Stimulated activated naive CD4-positive, alpha-beta T cell treated with Interleukin-2 at 50 U/mL for 16 hours (primary cell): ENCODE data around the gene EPHX1.
"Not testable (repeated sequence)": the region's sequence is repeated elsewhere in the genome, so short reads cannot be mapped to it uniquely, and the experiment has no call there.

ENCODE experiments used
- DNase-seq: peaks from one replicate; lab custom pipeline; 2025; lab: John Stamatoyannopoulos, UW

Gene EPHX1

GRCh38 chr1:225777583-225778336, 32.2 kb upstream of the EPHX1 start, which contains the start of gene SRP9:
Gene SRP9 (plus strand): TSS chr1:225777826. CDS start chr1:225777941, 115 bp downstream.
- DNase-seq: peak; percentile 98

- no peak for DNase-seq
These were observed 31.6 kb upstream of the EPHX1 start for GRCh38 chr1:225778337-225778669.

DNA sequence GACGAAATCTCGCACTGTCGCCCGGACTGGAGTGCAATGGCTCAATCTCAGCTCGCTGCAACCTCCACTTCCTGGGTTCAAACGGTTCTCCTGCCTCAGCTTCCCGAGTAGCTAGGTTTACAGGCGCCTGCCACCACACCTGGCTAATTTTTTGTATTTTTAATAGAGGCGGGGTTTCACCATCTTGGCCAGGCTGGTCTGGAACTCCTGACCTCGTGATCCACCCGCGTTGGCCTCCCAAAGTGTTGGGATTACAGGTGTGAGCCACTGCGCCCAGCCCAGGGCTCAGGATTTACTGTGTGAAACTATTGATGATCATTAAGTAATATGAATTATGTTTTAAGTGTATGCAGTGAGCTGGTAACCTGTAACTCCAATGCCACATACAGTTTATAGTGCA, 30.8 kb upstream of the EPHX1 start:
- not testable (repeated sequence) for DNase-seq

DNA sequence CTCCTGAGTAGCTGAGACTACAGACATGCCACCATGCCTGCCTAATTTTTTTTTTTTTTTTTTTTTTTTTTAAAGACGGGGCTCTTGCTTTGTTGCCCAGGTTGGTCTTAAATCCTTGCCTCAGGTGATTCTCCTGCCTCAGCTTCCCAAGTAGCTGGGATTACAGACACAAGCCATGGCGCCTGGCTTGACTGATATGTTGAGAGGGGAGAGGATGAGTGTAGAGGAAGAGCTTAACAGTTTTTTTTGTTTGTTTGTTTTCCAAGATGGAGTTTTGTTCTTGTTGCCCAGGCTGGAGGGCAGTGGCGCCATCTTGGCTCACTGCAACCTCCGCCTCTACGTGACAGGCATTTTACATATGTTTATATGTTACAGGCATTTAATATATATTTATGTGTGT, 29.8 kb upstream of the EPHX1 start:
- DNase-seq: no peak

DNA sequence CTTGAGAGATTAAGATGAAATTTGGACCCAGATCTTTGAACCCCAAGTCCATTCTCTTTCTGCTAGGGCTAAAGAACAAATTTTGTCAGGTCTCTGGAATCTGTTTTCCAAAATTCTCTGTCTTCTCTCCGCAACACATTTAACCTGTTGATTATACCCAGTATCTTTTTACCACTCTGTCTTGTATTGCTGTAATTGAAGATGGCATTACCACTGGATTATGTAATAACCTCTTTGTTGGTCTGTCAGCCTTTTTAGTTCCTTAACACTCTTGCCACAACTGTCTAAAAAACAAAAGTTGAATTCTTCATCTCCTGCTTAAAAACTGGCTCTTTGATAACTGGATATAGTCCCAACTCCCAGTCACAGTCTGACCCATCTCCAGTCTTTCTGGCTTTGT, 29.3 kb upstream of the EPHX1 start:
- DNase-seq: no peak

DNA sequence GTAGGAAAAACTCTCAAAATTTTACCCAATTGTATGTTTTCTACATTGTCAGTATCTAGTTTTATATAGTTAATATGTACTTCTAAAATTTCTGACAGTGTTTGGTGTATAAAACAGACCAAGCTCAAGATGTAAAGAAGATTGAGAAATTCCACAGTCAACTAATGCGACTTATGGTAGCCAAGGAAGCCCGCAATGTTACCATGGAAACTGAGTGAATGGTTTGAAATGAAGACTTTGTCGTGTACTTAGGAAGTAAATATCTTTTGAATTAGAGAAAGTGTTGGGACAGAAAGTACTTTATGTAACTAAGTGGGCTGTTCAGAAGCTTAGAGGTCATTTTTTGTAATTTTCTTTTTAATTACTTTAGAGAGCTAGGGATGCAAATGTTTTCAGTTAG, 20.8 kb upstream of the EPHX1 start:
- not testable (repeated sequence) for DNase-seq

- no peak for DNase-seq
These were observed 15.0 kb upstream of the EPHX1 start for GRCh38 chr1:225794954-225795353.

DNA sequence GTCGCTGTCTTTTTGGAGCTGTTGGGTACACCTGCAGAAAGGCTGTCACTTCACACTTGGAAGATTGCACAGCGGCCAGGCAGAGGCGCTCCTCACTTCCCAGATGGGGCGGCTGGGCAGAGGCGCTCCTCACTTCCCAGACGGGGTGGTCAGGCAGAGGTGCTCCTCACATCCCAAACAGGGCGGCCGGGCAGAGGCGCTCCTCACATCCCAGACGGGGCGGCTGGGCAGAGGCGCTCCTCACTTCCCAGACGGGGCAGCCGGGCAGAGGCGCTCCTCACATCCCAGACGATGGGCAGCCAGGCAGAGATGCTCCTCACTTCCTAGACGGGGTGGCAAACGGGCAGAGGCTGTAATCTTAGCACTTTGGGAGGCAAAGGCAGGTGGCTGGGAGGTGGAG, 13.8 kb upstream of the EPHX1 start:
- not testable (repeated sequence) for DNase-seq

- DNase-seq: not testable (repeated sequence)
These were observed 8.8 kb upstream of the EPHX1 start for GRCh38 chr1:225801146-225801545.

GRCh38 chr1:225806249-225806648, 3.7 kb upstream of the EPHX1 start:
- no peak for DNase-seq

DNA sequence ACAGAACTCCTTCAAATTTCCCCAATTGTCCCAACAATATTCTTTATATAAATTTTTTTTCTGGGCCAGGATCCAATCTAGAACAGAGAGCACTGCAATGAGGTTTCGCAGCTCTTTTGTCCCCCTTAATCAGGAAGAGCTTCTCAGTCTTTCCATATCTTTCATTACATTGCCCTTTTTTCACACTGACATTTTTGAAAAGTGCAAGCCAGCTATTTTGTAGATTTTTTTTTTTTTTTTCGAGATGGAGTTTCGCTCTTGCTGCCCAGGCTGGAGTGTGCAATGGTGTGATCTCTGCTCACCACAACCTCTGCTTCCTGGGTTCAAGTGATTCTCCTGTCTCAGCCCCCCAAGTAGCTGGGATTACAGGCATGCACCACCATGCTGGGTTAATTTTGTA, 3.2 kb upstream of the EPHX1 start:
- DNase-seq: not testable (repeated sequence)

DNA sequence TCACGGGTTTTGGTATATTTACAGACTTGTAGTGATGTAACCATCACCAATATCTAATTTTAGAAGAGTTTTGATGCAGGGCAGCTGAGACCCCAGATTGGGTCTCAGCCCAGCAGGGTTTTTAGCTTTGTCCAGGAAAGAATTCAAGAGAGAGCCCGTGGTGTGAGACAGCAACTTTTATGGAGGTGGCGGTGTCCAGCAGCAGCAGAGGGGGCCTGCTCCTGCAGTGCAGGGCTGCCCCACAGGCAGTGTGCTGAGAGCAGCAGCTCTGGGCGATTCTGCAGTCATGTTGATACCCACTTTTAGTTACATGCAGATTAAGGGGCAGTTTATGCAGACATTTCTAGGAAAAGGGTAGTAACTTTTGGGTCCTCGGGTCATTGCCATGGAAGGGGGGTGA, 1.8 kb upstream of the EPHX1 start:
- DNase-seq: no peak

DNA sequence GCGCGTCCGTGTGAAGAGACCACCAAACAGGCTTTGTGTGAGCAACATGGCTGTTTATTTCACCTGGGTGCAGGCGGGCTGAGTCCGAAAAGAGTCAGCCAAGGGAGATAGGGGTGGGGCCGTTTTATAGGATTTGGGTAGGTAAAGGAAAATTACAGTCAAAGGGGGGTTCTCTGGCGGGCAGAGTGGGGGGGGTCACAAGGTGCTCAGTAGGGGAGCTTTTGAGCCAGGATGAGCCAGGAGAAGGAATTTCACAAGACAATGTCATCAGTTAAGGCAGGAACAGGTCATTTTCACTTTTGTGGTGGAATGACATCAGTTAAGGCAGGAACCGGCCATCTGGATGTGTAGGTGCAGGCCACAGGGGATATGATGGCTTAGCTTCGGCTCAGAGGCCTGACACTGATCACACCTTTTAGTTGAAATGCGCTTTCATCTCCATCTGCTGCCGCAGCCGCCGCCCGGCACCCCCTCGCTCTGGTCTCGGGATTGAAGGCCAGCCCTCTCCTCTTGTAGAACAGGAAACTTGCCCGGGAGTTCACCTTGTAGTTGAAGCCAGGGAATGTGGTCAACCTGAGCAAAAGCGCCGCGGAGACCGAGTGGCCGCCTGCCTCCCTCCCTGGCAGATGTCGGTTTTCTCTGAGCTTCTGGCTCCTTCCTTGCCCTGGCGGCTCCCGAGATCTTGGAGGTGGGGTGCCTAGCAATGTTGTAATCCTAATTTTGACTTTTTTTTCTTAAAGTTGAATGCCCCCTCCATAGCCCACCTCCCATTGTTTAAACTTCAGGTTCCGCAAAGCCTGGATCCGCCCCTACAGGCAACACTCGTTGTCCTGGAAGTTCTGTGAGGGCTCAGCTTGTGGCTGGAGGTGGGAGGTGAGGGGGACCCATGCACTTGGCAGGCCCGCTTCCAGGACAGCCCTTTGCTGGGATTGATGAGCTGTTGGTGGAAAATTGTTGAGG, 935 bp downstream of the EPHX1 start:
- DNase-seq: not testable (repeated sequence)

DNA sequence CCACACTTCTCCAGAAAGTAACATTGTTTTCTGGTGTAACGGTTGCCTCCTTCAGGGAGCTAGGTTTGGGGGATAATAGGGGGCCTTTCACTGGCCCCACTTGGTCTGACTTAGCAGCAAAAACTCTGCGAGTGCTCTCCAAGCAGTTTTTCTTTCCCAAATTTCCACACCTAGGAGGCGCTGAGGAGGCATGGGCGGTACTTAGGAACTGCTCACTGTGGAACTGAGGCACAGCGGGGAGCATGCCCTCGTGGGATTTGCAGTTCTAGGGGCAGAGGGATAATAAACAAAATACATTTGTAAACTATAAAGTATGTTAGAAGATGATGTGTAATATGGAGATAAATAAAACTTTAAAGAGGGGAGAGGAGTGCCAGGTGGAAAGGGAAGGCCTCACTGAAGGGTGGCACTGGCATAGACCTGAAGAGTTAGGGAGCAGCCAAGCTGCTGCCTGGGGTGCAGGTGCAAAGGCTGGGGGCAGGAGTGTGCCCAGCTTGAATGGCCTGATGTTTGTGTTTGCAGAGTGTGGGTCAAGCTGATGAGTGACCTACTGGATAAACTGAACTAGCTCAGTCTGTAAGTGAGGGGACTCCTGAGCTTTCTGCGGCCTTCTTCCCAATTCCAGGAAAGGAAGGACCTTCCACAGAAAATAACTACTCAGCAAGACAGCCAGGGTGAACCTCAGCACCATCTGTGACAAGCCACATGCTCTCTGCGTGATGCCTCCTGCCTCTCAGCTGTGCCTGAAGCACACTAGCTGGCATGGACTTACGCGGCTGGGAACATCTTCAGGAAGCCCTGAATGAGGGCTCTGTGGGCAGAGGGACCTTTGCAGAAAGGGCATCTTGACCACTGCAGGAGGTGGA, 1.9 kb downstream of the EPHX1 start:
- no peak for DNase-seq

GRCh38 chr1:225812488-225813213, 2.7 kb downstream of the EPHX1 start:
- no peak for DNase-seq

GRCh38 chr1:225813214-225813964, 3.5 kb downstream of the EPHX1 start:
- DNase-seq: no peak

GRCh38 chr1:225814381-225814780, 4.5 kb downstream of the EPHX1 start:
- no peak for DNase-seq

GRCh38 chr1:225815090-225815489, 5.2 kb downstream of the EPHX1 start:
- DNase-seq: not testable (repeated sequence)

DNA sequence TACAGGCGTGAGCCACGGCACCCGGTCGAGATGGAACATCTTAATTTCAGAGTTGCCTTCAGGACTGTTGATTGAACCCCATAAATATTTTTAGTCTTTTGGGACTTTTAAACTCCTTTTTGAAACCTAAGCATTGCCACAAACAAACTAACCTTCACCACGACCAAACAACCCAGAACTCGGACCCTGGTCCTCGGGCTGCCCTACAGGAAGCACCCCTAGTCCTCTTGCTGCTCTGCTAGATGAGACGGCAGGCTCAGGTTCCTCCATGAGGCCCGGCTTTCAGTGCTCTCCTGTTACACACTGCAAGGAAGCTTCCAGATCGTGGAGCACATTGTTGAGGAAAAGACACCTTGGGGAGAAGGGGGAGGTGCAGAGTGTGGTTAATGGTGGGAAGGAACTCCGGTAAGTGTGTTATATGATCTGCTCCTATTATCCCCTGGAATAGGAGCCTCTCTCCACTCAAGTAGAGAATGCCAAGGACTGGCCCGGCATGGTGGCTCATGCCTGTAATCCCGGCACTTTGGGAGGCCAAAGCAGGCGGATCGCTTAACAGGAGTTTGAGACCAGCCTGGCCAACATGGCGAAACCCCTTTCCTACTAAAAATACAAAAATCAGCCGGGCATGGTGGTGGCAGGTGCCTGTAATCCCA, 5.7 kb downstream of the EPHX1 start:
- DNase-seq: no peak
